Activated CD4-positive, alpha-beta T cell treated with anti-CD3 and anti-CD28 coated beads for 4 hours (primary cell): ENCODE data around the gene FAM50A.
"Not testable (repeated sequence)": the region's sequence is repeated elsewhere in the genome, so short reads cannot be mapped to it uniquely, and the experiment has no call there.

Experiments
- DNase-seq, 2 donors: peaks; one replicate each; pipeline ENCODE4 v3.0.0-alpha.2; 2020

FAM50A gene

GRCh38 chrX:154443992-154444754, at the start of gene FAM50A:
Gene FAM50A (plus strand): TSS chrX:154444141. CDS start chrX:154444236, 95 bp downstream.
- DNase-seq, result peak; percentile 53 to 68

GRCh38 chrX:154396363-154396762, 47.6 kb upstream of the FAM50A start:
- DNase-seq, result not testable (repeated sequence)

- DNase-seq, result peak; percentile 50 to 66
Observed at GRCh38 chrX:154396973-154397887, 46.7 kb upstream of the FAM50A start.

GRCh38 chrX:154397888-154398667, 45.9 kb upstream of the FAM50A start, which contains the start of gene RPL10:
Gene RPL10 (plus strand): TSS chrX:154398377. CDS start chrX:154398520, 143 bp downstream.
- DNase-seq, result peak; percentile 81 to 87

GRCh38 chrX:154398668-154399526, 45.0 kb upstream of the FAM50A start:
- DNase-seq, result peak; percentile 79

GRCh38 chrX:154399527-154400368, 44.2 kb upstream of the FAM50A start:
- DNase-seq, result no peak

GRCh38 chrX:154400369-154400817, 43.5 kb upstream of the FAM50A start:
- DNase-seq, result not testable (repeated sequence)

GRCh38 chrX:154401045-154401799, 42.7 kb upstream of the FAM50A start:
- DNase-seq, result no peak

GRCh38 chrX:154401918-154402621, 41.9 kb upstream of the FAM50A start:
- DNase-seq, result no peak

GRCh38 chrX:154402622-154403127, 41.3 kb upstream of the FAM50A start:
- no peak for DNase-seq

GRCh38 chrX:154403192-154403591, 40.7 kb upstream of the FAM50A start:
- DNase-seq, result no peak

GRCh38 chrX:154403858-154404257, 40.1 kb upstream of the FAM50A start:
- no peak for DNase-seq

- DNase-seq, result no peak
Observed at GRCh38 chrX:154404625-154405192, 39.2 kb upstream of the FAM50A start.

- DNase-seq, result no peak
Observed at GRCh38 chrX:154408659-154409221, 35.2 kb upstream of the FAM50A start.

GRCh38 chrX:154409222-154409871, 34.6 kb upstream of the FAM50A start, which contains the start of gene DNASE1L1:
Gene DNASE1L1 (minus strand): TSS chrX:154409254. CDS start chrX:154405568, 3,686 bp downstream.
- DNase-seq, result no peak

GRCh38 chrX:154411981-154412340, 32.0 kb upstream of the FAM50A start:
- peak in 1 of 2 donors; percentile 47 for DNase-seq

- DNase-seq, result no peak
Observed at GRCh38 chrX:154412468-154412867, 31.5 kb upstream of the FAM50A start.

GRCh38 chrX:154413142-154413541, 30.8 kb upstream of the FAM50A start:
- DNase-seq, result no peak
